CD4-positive, alpha-beta T cell (primary cell): Measurements from ENCODE around the gene RERE. TPM values are rescaled to one million over a fixed set of nuclear protein-coding genes. Genes with fewer than 3 reads are reported as not detected.

Experiments used
- ATAC-seq: fragments of 200-7000 bp; cut with Tn5 transposase; one replicate; pipeline ENCODE4 v1.10.0; 2022; ENCODE audit warnings: mild to moderate bottlenecking; ENCODE audit not compliant: poor library complexity
- CTCF ChIA-PET: fragments of 350-600 bp; sonication (Branson Sonifier 250); formaldehyde crosslinking; loops from one replicate; lab custom pipeline; 2021; ENCODE audit warnings: antibody characterized with exemption, inconsistent platforms; lab: Charles Lee
- POLR2A ChIA-PET: fragments of 350-600 bp; sonication (Branson Sonifier 250); formaldehyde crosslinking; loops from one replicate; lab custom pipeline; 2021; ENCODE audit warnings: antibody characterized with exemption, inconsistent platforms; lab: Charles Lee
- DNase-seq, 14 experiments: peaks; one replicate each; pipeline ENCODE4 v3.0.0-alpha.2; 2013 to 2020; ENCODE audit warnings: mixed read lengths in 2 of 14
- H3K27ac ChIP-seq, 2 donors: one replicate each; pipeline versions ENCODE4 v1.5.1 to v1.7.0; 2013; ENCODE audit warnings: low read length in 2 of 2, low read depth in 1 of 2, mild to moderate bottlenecking in 1 of 2
- H3K27me3 ChIP-seq, 2 experiments: 1 replicate in 1 of 2; 2 replicates in 1 of 2; pipeline versions ENCODE4 v1.6.1 to v1.7.0; 2013; ENCODE audit warnings: low read length in 2 of 2, control low read depth in 1 of 2, mild to moderate bottlenecking in 1 of 2, moderate library complexity in 1 of 2; ENCODE audit not compliant: insufficient read depth in 2 of 2, control insufficient read depth in 1 of 2
- H3K36me3 ChIP-seq: one replicate; pipeline ENCODE4 v1.6.1; 2013; ENCODE audit warnings: low read length, control low read depth; ENCODE audit not compliant: insufficient read depth
- H3K4me1 ChIP-seq: one replicate; pipeline ENCODE4 v1.6.1; 2013; ENCODE audit warnings: low read length, control low read depth; ENCODE audit not compliant: insufficient read depth
- H3K4me3 ChIP-seq: one replicate; pipeline ENCODE4 v1.5.1; 2013; ENCODE audit warnings: mild to moderate bottlenecking, low read length, moderate library complexity
- H3K9me3 ChIP-seq, 2 experiments: 1 replicate in 1 of 2; 2 replicates in 1 of 2; pipeline versions ENCODE4 v1.6.1 to v1.7.0; 2013; ENCODE audit warnings: low read length in 2 of 2, mild to moderate bottlenecking in 2 of 2, control low read depth in 1 of 2, moderate library complexity in 1 of 2; ENCODE audit not compliant: control insufficient read depth in 1 of 2, insufficient read depth in 1 of 2
- H3K27ac Mint-ChIP-seq: one replicate; pipeline ENCODE4 v1.8.0; 2020; ENCODE audit warnings: mixed read lengths
- H3K27me3 Mint-ChIP-seq: one replicate; pipeline ENCODE4 v1.8.0; 2021; ENCODE audit warnings: mixed read lengths
- H3K36me3 Mint-ChIP-seq: one replicate; pipeline ENCODE4 v1.8.0; 2021; ENCODE audit warnings: low read depth, mixed read lengths
- H3K4me1 Mint-ChIP-seq: one replicate; pipeline ENCODE4 v1.8.0; 2021; ENCODE audit warnings: low read depth, mixed read lengths
- H3K4me3 Mint-ChIP-seq: one replicate; pipeline ENCODE4 v1.8.0; 2020; ENCODE audit warnings: mild to moderate bottlenecking, mixed read lengths
- H3K9me3 Mint-ChIP-seq: one replicate; pipeline ENCODE4 v1.8.0; 2020; ENCODE audit warnings: mixed read lengths
- intact Hi-C, 2 experiments: fragments of 100-400 bp; cut with DNase I in 1 of 2; cut with micrococcal nuclease in 1 of 2; formaldehyde crosslinking; loops; one replicate each; pipeline versions ENCODE4 v1.15.1 to v1.9.0; 2023 to 2025; cut with DNase I, micrococcal nuclease
- total RNA-seq, 174 experiments: library from RNA in 2 of 174; stranded (reverse) in 2 of 174; gene quantifications; one replicate each; pipeline ENCODE4 v1.2.3 and lab custom pipeline; 2021 to 2026
- TF ChIP-seq, protein P1 (sequence below): fragments of 200-600 bp; IDR thresholded peaks from one replicate; pipeline ENCODE4 v1.8.0; 2022; ENCODE audit warnings: antibody characterized with exemption, mild to moderate bottlenecking

RERE gene
- total RNA-seq, 2 experiments from 2014 or later: 78.4 to 84.0 TPM

GRCh38 chr1:8693107-8693506 is 124.3 kb downstream of the RERE start:
- ATAC-seq (no peak), DNase-seq (no peak)
- H3K4me1 ChIP-seq: no peaks in the 10 kb centered on the region
- H3K27me3 ChIP-seq: no peaks in the 10 kb centered on the region
- Mint-ChIP-seq H3K27ac (no peak overlapping the region), H3K27me3 (no peaks in the 10 kb centered on the region), H3K9me3 (no peaks in the 10 kb centered on the region), H3K4me3 (no peak overlapping the region), H3K36me3 (peaks cover 5% of the 10 kb centered on the region), H3K4me1 (no peaks in the 10 kb centered on the region)
- ChIA-PET CTCF (no interaction called here), POLR2A (interaction anchor here (0.9 kb wide), 1 partner anchor 11 kb away, joined by 4 read pairs; no protein-coding TSS in a partner anchor)
- no peak overlapping the region for H3K4me3 ChIP-seq
- no peaks in the 10 kb centered on the region for H3K9me3 ChIP-seq
- no peak overlapping the region for H3K27ac ChIP-seq
- TF ChIP-seq, protein P1, sequence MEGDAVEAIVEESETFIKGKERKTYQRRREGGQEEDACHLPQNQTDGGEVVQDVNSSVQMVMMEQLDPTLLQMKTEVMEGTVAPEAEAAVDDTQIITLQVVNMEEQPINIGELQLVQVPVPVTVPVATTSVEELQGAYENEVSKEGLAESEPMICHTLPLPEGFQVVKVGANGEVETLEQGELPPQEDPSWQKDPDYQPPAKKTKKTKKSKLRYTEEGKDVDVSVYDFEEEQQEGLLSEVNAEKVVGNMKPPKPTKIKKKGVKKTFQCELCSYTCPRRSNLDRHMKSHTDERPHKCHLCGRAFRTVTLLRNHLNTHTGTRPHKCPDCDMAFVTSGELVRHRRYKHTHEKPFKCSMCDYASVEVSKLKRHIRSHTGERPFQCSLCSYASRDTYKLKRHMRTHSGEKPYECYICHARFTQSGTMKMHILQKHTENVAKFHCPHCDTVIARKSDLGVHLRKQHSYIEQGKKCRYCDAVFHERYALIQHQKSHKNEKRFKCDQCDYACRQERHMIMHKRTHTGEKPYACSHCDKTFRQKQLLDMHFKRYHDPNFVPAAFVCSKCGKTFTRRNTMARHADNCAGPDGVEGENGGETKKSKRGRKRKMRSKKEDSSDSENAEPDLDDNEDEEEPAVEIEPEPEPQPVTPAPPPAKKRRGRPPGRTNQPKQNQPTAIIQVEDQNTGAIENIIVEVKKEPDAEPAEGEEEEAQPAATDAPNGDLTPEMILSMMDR: no peak
- no peaks in the 10 kb centered on the region for H3K36me3 ChIP-seq
- intact Hi-C loops: no loop called here

GRCh38 chr1:8691662-8692061 is 125.8 kb downstream of the RERE start:
- Histone ChIP-seq H3K36me3 (no peaks in the 10 kb centered on the region), H3K27ac (no peak overlapping the region), H3K4me3 (no peak overlapping the region), H3K27me3 (no peaks in the 10 kb centered on the region), H3K4me1 (no peaks in the 10 kb centered on the region), H3K9me3 (no peaks in the 10 kb centered on the region)
- intact Hi-C loops: no loop called here
- H3K27me3 Mint-ChIP-seq: no peaks in the 10 kb centered on the region
- POLR2A ChIA-PET: no interaction called here
- no peak overlapping the region for H3K4me3 Mint-ChIP-seq
- DNase-seq: no peak
- peaks cover 5% of the 10 kb centered on the region for H3K36me3 Mint-ChIP-seq
- peaks cover 8% of the 10 kb centered on the region for H3K4me1 Mint-ChIP-seq
- no peak overlapping the region for H3K27ac Mint-ChIP-seq
- CTCF ChIA-PET: interaction anchor here (2.1 kb wide), 1 partner anchor 11 kb away, joined by 5 read pairs; no protein-coding TSS in a partner anchor
- no peaks in the 10 kb centered on the region for H3K9me3 Mint-ChIP-seq
- TF ChIP-seq, protein P1: no peak
- ATAC-seq: no peak

DNA sequence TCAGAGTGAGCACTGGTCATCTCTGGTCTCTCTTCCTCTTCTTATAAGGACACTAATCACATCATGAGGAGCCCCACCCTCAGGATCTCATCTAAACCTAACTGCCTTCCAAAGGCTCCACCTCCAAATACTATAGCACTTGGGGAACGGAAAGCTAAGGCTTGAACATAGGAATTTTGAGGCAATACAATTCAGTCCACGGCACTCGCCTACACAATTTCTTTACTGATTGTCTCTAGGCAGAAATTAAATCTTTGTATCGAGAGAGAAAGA is 127.3 kb downstream of the RERE start:
- H3K4me3 ChIP-seq: no peak overlapping the region
- POLR2A ChIA-PET: interaction anchor here (0.9 to 1.1 kb wide), 2 partner anchors 11 to 129 kb away, joined by 3 read pairs; no protein-coding TSS in a partner anchor
- intact Hi-C loops: no loop called here
- H3K4me1 ChIP-seq: no peaks in the 10 kb centered on the region
- DNase-seq (no peak), ATAC-seq (no peak)
- H3K27me3 ChIP-seq: no peaks in the 10 kb centered on the region
- no peaks in the 10 kb centered on the region for H3K9me3 ChIP-seq
- peaks cover 8% of the 10 kb centered on the region for H3K4me1 Mint-ChIP-seq
- no peak overlapping the region for H3K4me3 Mint-ChIP-seq
- CTCF ChIA-PET: interaction anchor here (1.4 to 2.1 kb wide), 2 partner anchors 9 to 10 kb away, joined by 3 to 5 read pairs; no protein-coding TSS in a partner anchor
- no peaks in the 10 kb centered on the region for H3K36me3 ChIP-seq
- H3K27ac Mint-ChIP-seq: no peak overlapping the region
- H3K9me3 Mint-ChIP-seq: no peaks in the 10 kb centered on the region
- TF ChIP-seq, protein P1: no peak
- H3K36me3 Mint-ChIP-seq: peaks cover 5% of the 10 kb centered on the region
- H3K27ac ChIP-seq: no peak overlapping the region
- no peaks in the 10 kb centered on the region for H3K27me3 Mint-ChIP-seq
